Tibial artery (tissue), 4 donors: ENCODE results near the gene MAP1LC3C.
A peak's percentile ranks its signal among the peaks of the same experiment; 100 is the strongest.

Experiments used
- DNase-seq, 2 donors: peaks; one replicate each; pipeline ENCODE4 v3.0.0-alpha.2; 2019
- H3K27ac ChIP-seq, 2 donors: fragments of 200-600 bp; sonication (generic) in 1 of 2; 1 replicate in 1 of 2; 2 replicates in 1 of 2; pipeline ENCODE4 v1.5.1; 2018 to 2019; ENCODE audit warnings: mild to moderate bottlenecking in 1 of 2
- H3K27me3 ChIP-seq, 2 donors: fragments of 200-600 bp; sonication (generic) in 1 of 2; one replicate each; pipeline versions ENCODE4 v1.5.1 to v1.6.0; 2016 to 2019
- H3K36me3 ChIP-seq, 3 donors: fragments of 200-600 bp; sonication (generic) in 2 of 3; one replicate each; pipeline ENCODE4 v1.5.1; 2016 to 2019; ENCODE audit warnings: mild to moderate bottlenecking in 2 of 3
- H3K4me1 ChIP-seq, 4 donors: fragments of 200-600 bp; sonication (generic) in 2 of 4; 1 replicate in 3 of 4; 2 replicates in 1 of 4; pipeline ENCODE4 v1.5.1; 2016 to 2019
- H3K4me3 ChIP-seq, 2 donors: fragments of 200-600 bp; sonication (generic) in 1 of 2; 1 replicate in 1 of 2; 2 replicates in 1 of 2; pipeline ENCODE4 v1.5.1; 2018 to 2019; ENCODE audit warnings: mild to moderate bottlenecking in 2 of 2
- H3K9me3 ChIP-seq, 3 donors: fragments of 200-600 bp; sonication (generic) in 1 of 3; one replicate each; pipeline ENCODE4 v1.5.1; 2016 to 2019
- intact Hi-C: fragments of 100-400 bp; cut with DNase I; formaldehyde crosslinking; loops from one replicate; pipeline ENCODE4 v1.15.0; 2023; ENCODE audit warnings: low total_unique reads
- TF ChIP-seq, protein P1 (sequence below), 2 experiments: fragments of 200-600 bp in 1 of 2; fragments of 450-650 bp in 1 of 2; IDR thresholded peaks; one replicate each; pipeline ENCODE4 v1.5.1; 2017 to 2019; ENCODE audit warnings: antibody characterized with exemption in 2 of 2, mild to moderate bottlenecking in 1 of 2, moderate library complexity in 1 of 2

The MAP1LC3C gene

DNA sequence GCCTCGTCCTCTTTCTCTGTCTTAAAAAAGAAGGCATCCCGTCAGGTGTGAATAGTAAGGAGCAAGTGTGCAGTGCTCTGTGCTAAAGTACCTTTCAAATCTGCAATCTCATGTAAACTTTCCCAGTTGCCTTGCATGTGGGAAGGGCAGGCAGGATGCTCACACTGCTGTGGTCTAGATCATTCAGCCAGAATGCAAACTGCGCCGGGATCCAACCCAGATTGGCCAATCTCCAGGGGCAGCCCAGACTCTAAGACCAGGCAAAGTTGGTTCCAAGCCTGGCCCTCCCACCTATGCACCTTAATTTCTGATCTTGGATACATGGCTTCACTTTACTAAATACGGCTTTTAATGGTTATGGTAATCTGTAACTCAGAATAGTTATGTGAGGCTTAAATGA lies 3.2 kb upstream of the MAP1LC3C start:
- Histone ChIP-seq H3K27ac (no peak overlapping the region), H3K4me3 (no peak overlapping the region), H3K27me3 (peaks cover 0 to 6% of the 10 kb centered on the region in 2 donors), H3K9me3 (no peaks in the 10 kb centered on the region), H3K36me3 (no peaks in the 10 kb centered on the region), H3K4me1 (no peaks in the 10 kb centered on the region)
- TF ChIP-seq, protein P1, sequence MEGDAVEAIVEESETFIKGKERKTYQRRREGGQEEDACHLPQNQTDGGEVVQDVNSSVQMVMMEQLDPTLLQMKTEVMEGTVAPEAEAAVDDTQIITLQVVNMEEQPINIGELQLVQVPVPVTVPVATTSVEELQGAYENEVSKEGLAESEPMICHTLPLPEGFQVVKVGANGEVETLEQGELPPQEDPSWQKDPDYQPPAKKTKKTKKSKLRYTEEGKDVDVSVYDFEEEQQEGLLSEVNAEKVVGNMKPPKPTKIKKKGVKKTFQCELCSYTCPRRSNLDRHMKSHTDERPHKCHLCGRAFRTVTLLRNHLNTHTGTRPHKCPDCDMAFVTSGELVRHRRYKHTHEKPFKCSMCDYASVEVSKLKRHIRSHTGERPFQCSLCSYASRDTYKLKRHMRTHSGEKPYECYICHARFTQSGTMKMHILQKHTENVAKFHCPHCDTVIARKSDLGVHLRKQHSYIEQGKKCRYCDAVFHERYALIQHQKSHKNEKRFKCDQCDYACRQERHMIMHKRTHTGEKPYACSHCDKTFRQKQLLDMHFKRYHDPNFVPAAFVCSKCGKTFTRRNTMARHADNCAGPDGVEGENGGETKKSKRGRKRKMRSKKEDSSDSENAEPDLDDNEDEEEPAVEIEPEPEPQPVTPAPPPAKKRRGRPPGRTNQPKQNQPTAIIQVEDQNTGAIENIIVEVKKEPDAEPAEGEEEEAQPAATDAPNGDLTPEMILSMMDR (IDR thresholded peaks at IDR 0.05) = no peak
- intact Hi-C loops = no loop called here
- no peak for DNase-seq

DNA sequence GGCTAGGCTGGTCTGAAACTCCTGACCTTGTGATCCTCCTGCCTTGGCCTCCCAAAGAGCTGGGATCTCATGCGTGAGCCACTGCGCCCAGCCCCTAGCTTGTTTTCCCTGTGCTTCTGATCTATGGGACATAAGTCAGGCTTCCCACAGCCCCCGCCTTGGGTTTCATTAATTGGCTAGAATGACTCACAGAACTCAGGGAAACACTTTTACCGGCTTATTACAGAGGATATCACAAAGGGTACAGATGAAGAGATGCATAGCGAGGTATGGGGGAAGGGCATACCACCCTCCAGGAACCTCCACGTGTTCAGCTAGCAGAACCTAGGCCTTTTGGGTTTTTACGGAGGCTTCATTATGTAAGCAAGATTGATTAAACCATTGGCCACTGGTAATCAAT lies 1.5 kb upstream of the MAP1LC3C start:
- intact Hi-C loops = no loop called here
- no peaks in the 10 kb centered on the region for H3K4me1 ChIP-seq
- no peak overlapping the region for H3K27ac ChIP-seq
- H3K36me3 ChIP-seq = no peaks in the 10 kb centered on the region
- H3K4me3 ChIP-seq = no peak overlapping the region
- TF ChIP-seq, protein P1 (IDR thresholded peaks at IDR 0.05) = no peak
- no peak for DNase-seq
- peaks cover 0 to 6% of the 10 kb centered on the region in 2 donors for H3K27me3 ChIP-seq
- H3K9me3 ChIP-seq = no peaks in the 10 kb centered on the region

DNA sequence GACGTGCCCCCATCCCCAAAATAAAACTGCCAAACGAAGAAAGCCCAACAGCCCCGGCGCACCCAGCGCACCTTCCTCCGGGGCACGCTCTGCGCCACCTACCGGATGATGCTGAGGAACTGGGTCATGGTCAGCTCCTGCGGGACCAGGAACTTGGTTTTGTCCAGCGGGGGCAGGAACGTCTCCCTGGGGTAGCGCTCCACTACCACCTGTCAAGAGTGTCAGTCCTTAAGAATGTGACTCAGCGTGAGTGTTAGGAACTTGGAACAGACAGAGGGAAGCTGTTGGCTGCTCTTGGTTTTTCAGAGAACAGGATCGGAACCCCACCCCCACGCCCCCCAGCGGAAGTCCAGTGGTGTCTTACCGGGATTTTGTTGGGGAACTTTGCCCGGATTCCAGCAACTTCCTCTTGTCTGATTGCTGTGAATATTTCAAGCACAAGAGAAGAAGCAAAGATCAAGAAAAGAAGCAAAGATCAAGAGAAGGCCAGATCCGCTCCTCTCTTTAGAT lies 431 bp downstream of the MAP1LC3C start:
- intact Hi-C loops = no loop called here
- no peaks in the 10 kb centered on the region for H3K9me3 ChIP-seq
- H3K36me3 ChIP-seq = no peaks in the 10 kb centered on the region
- H3K4me1 ChIP-seq = no peaks in the 10 kb centered on the region
- peak; percentile 74 to 77 for DNase-seq
- peaks cover 0 to 6% of the 10 kb centered on the region in 2 donors for H3K27me3 ChIP-seq
- H3K27ac ChIP-seq = no peak overlapping the region
- TF ChIP-seq, protein P1 (IDR thresholded peaks at IDR 0.05) = peak in 1 of 2 experiments; percentile 38
- peak overlapping the region; percentile 12 to 18 for H3K4me3 ChIP-seq

DNA sequence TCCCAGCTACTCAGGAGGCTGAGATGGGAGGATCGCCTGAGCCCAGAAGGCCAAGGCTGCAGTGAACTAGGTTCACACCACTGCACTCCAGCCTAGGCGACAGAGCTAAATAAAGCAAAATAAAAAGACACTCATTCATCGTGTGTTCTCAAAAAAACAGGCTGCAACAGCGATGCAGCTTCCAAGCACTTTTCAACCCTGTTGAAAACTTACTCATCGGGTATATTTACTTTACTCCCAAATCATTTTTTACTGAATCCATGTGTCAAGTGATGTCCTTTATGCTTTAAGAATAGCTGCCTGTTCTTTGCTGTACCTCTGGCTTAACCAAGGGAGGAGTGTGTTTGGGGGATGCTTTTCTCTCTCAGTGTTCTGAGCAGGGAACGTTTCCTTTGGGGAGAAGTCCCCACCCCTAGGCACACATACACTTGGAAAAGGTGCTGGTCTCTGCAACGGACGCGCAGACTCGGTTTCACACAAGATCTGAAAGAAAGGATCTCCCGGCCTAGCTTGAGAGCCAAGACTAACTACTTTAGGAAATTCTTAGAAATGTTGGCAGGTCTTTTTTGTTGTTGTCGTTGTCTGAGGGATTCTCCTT lies 1.4 kb downstream of the MAP1LC3C start:
- intact Hi-C loops = no loop called here

DNA sequence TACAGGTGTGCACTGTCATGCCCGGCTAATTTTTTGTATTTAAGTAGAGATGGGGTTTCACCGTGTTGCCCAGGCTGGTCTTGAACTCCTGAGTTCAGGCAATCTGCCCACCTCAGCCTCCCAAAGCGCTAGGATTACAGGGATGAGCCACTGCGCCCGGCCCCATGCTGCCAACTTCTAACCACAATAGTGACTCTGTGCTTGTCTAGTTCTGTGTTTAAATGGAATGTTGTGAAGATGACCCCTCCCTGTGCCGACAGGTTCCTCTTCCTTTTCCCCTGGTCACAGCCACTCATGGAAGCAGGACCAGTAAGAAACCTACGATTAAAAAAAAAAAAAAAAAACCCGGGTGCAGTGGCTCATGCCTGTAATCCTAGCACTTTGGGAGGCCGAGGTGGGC lies 4.7 kb downstream of the MAP1LC3C start:
- Histone ChIP-seq H3K27ac (no peak overlapping the region), H3K36me3 (no peaks in the 10 kb centered on the region), H3K9me3 (no peaks in the 10 kb centered on the region), H3K4me3 (no peak overlapping the region), H3K4me1 (no peaks in the 10 kb centered on the region), H3K27me3 (no peaks in the 10 kb centered on the region)
- intact Hi-C loops = no loop called here
- TF ChIP-seq, protein P1 (IDR thresholded peaks at IDR 0.05) = no peak
- DNase-seq = no peak

More for the DNA sequence above, 1.4 kb downstream of the MAP1LC3C start:
- Histone ChIP-seq H3K27ac (no peak overlapping the region), H3K27me3 (peaks cover 0 to 6% of the 10 kb centered on the region in 2 donors), H3K4me3 (no peak overlapping the region), H3K9me3 (no peaks in the 10 kb centered on the region), H3K4me1 (no peaks in the 10 kb centered on the region), H3K36me3 (no peaks in the 10 kb centered on the region)
- TF ChIP-seq, protein P1 (IDR thresholded peaks at IDR 0.05) = no peak
- no peak for DNase-seq
